GM18505 (cell line): ENCODE data around the gene RUNX2.
"Not testable (repeated sequence)": the region's sequence is repeated elsewhere in the genome, so short reads cannot be mapped to it uniquely, and the experiment has no call there.

Experiments
- ATAC-seq: cut with Tn5 transposase; IDR thresholded peaks from one replicate; pipeline ENCODE4 v1.9.1; 2021; ENCODE audit not compliant: unreplicated experiment
- POLR2A ChIP-seq: IDR thresholded peaks from 4 replicates; pipeline ENCODE4 v1.6.1; 2011; ENCODE audit warnings: borderline replicate concordance; ENCODE audit not compliant: insufficient read depth, insufficient read length; ENCODE audit errors: extremely low read depth

The RUNX2 gene

GRCh38 chr6:45448417-45449389 lies 120.6 kb downstream of the RUNX2 start:
- ATAC-seq: no peak

GRCh38 chr6:45450132-45450531 lies 122.0 kb downstream of the RUNX2 start:
- no peak for ATAC-seq
- TF ChIP-seq POLR2A: no peak

More at GRCh38 chr6:45448417-45449389, 120.6 kb downstream of the RUNX2 start:
- TF ChIP-seq POLR2A: no peak

- TF ChIP-seq POLR2A: no peak
- no peak for ATAC-seq
Measured at GRCh38 chr6:45450831-45451230, 122.7 kb downstream of the RUNX2 start.

- no peak for ATAC-seq
- TF ChIP-seq POLR2A: no peak
Measured at GRCh38 chr6:45454008-45454911, 126.1 kb downstream of the RUNX2 start.

GRCh38 chr6:45455408-45455807 lies 127.3 kb downstream of the RUNX2 start:
- TF ChIP-seq POLR2A: no peak
- no peak for ATAC-seq

GRCh38 chr6:45457141-45457540 lies 129.0 kb downstream of the RUNX2 start:
- ATAC-seq: no peak
- TF ChIP-seq POLR2A: no peak

- ATAC-seq: no peak
- TF ChIP-seq POLR2A: no peak
Measured at GRCh38 chr6:45458672-45459071, 130.5 kb downstream of the RUNX2 start.

GRCh38 chr6:45460166-45460565 lies 132.0 kb downstream of the RUNX2 start:
- no peak for ATAC-seq
- TF ChIP-seq POLR2A: no peak

- ATAC-seq: no peak
Measured at GRCh38 chr6:45461486-45461885, 133.4 kb downstream of the RUNX2 start.

GRCh38 chr6:45462190-45463134 lies 134.3 kb downstream of the RUNX2 start:
- no peak for TF ChIP-seq POLR2A
- ATAC-seq: no peak

More at GRCh38 chr6:45461486-45461885, 133.4 kb downstream of the RUNX2 start:
- TF ChIP-seq POLR2A: no peak

- TF ChIP-seq POLR2A: no peak
- ATAC-seq: no peak
Measured at GRCh38 chr6:45464685-45465084, 136.6 kb downstream of the RUNX2 start.

GRCh38 chr6:45466686-45467085 lies 138.6 kb downstream of the RUNX2 start:
- no peak for ATAC-seq
- no peak for TF ChIP-seq POLR2A

GRCh38 chr6:45467417-45467816 lies 139.3 kb downstream of the RUNX2 start:
- ATAC-seq: not testable (repeated sequence)
